ENCODE measurements around the gene GRID1.

GRCh38 chr10:86399879-86400704 is 33.5 kb upstream of the GRID1 start:
- TF ChIP-seq CTCF (IDR thresholded peaks at IDR 0.05) (peak in 5 of 7 experiments; percentile 90 to 93 (median 91)), EP300 (IDR thresholded peaks at IDR 0.05) (no peak), POLR2A (IDR thresholded peaks at IDR 0.05) (no peak), POLR2AphosphoS5 (IDR thresholded peaks at IDR 0.05) (peak; percentile 60 to 86 (median 67))
